IMR-90 (cell line): ENCODE measurements around the gene CUX1. TPM values are rescaled to one million over a fixed set of nuclear protein-coding genes. Genes with fewer than 3 reads are reported as not detected.

ENCODE experiments used
- ATAC-seq: fragments of 200-7000 bp; cut with Tn5 transposase; 2 replicates; pipeline ENCODE4 v1.9.1; 2020; ENCODE audit warnings: low read depth, mild to moderate bottlenecking, moderate library complexity
- BruUV-seq: library from RNA; stranded (reverse); fragments of 400-500 nt; replicated peaks from 2 replicates; lab custom pipeline; 2021; lab: Mats Ljungman, UMichigan
- CTCF ChIA-PET: fragments of 300-600 bp; formaldehyde crosslinking; extraction: SDS; loops from one replicate; lab custom pipeline; 2021; ENCODE audit warnings: antibody characterized with exemption; lab: Yijun Ruan, JAX
- POLR2A ChIA-PET: fragments of 300-600 bp; sonication (Branson Sonifier 250); formaldehyde crosslinking; loops from one replicate; lab custom pipeline; 2022; ENCODE audit warnings: antibody characterized with exemption; ENCODE audit not compliant: unreplicated experiment; lab: Charles Lee
- DNase-seq: peaks from one replicate; pipeline ENCODE4 v3.0.0; 2013
- H2AFZ ChIP-seq: replicated peaks from 2 replicates; pipeline ENCODE3; 2013; ENCODE audit warnings: low read length, mild to moderate bottlenecking; ENCODE audit not compliant: poor library complexity
- H2AK5ac ChIP-seq: 2 replicates; pipeline ENCODE4 v1.6.1; 2013; ENCODE audit warnings: low read depth, low read length, inconsistent platforms
- H2AK9ac ChIP-seq: replicated peaks from 2 replicates; pipeline ENCODE3; 2013; ENCODE audit warnings: mild to moderate bottlenecking, low read depth, low read length, moderate library complexity; ENCODE audit not compliant: poor library complexity
- H2BK120ac ChIP-seq: 2 replicates; pipeline ENCODE4 v1.6.1; 2013; ENCODE audit warnings: low read depth, low read length, inconsistent platforms
- H2BK15ac ChIP-seq: 3 replicates; pipeline ENCODE4 v1.6.1; 2013; ENCODE audit warnings: low read depth, low read length, inconsistent platforms
- H2BK20ac ChIP-seq: 2 replicates; pipeline ENCODE4 v1.6.1; 2013; ENCODE audit warnings: low read depth, mild to moderate bottlenecking, inconsistent platforms, low read length, moderate library complexity
- H2BK5ac ChIP-seq: 2 replicates; pipeline ENCODE4 v1.6.1; 2013; ENCODE audit warnings: mild to moderate bottlenecking, low read depth, low read length, inconsistent platforms; ENCODE audit not compliant: poor library complexity, severe bottlenecking
- H3K14ac ChIP-seq: replicated peaks from 2 replicates; pipeline ENCODE4 v1.6.1; 2013; ENCODE audit warnings: low read depth, low read length, inconsistent platforms
- H3K18ac ChIP-seq: 2 replicates; pipeline ENCODE4 v1.6.1; 2013; ENCODE audit warnings: low read depth, low read length, control low read depth
- H3K23ac ChIP-seq: 2 replicates; pipeline ENCODE4 v1.6.1; 2013; ENCODE audit warnings: low read depth, low read length, inconsistent platforms
- H3K27ac ChIP-seq: 2 replicates; pipeline ENCODE4 v1.5.1; 2013; ENCODE audit warnings: mild to moderate bottlenecking, control low read depth, low read length; ENCODE audit not compliant: insufficient read depth
- H3K27me3 ChIP-seq: 2 replicates; pipeline ENCODE4 v1.6.1; 2013; ENCODE audit warnings: low read length; ENCODE audit not compliant: control insufficient read depth, insufficient read depth
- H3K36me3 ChIP-seq: 2 replicates; pipeline ENCODE4 v1.6.1; 2013; ENCODE audit warnings: low read length, mixed read lengths; ENCODE audit not compliant: control insufficient read depth, insufficient read depth
- H3K4ac ChIP-seq: 2 replicates; pipeline ENCODE4 v1.6.1; 2013; ENCODE audit warnings: low read depth, low read length, inconsistent platforms
- H3K4me1 ChIP-seq: 2 replicates; pipeline ENCODE4 v1.6.1; 2013; ENCODE audit warnings: low read length, mixed read lengths; ENCODE audit not compliant: control insufficient read depth, insufficient read depth
- H3K4me2 ChIP-seq: 2 replicates; pipeline ENCODE4 v1.6.1; 2013; ENCODE audit warnings: low read depth, mild to moderate bottlenecking, control low read depth, low read length, moderate library complexity
- H3K4me3 ChIP-seq: 2 replicates; pipeline ENCODE4 v1.5.1; 2013; ENCODE audit warnings: low read depth, mild to moderate bottlenecking, control low read depth, low read length, moderate library complexity; ENCODE audit not compliant: insufficient read depth
- H3K56ac ChIP-seq: 2 replicates; pipeline ENCODE4 v1.6.1; 2013; ENCODE audit warnings: low read length, inconsistent platforms; ENCODE audit not compliant: insufficient read depth; ENCODE audit errors: extremely low read depth
- H3K79me1 ChIP-seq, 2 experiments: 2 replicates each; pipeline ENCODE4 v1.6.1; 2013; ENCODE audit warnings: low read length in 2 of 2, inconsistent platforms in 1 of 2, low read depth in 1 of 2
- H3K9ac ChIP-seq: 2 replicates; pipeline ENCODE4 v1.6.1; 2013; ENCODE audit warnings: low read depth, low read length, control low read depth
- H3K9me1 ChIP-seq: 2 replicates; pipeline ENCODE4 v1.6.1; 2013; ENCODE audit warnings: low read length, inconsistent platforms; ENCODE audit not compliant: insufficient read depth
- H3K9me3 ChIP-seq: 2 replicates; pipeline ENCODE4 v1.6.1; 2013; ENCODE audit warnings: low read length; ENCODE audit not compliant: control insufficient read depth, insufficient read depth
- H4K20me1 ChIP-seq: 2 replicates; pipeline ENCODE4 v1.6.1; 2013; ENCODE audit warnings: low read length, inconsistent platforms; ENCODE audit not compliant: insufficient read depth
- H4K5ac ChIP-seq: 2 replicates; pipeline ENCODE4 v1.6.1; 2013; ENCODE audit warnings: mild to moderate bottlenecking, low read depth, low read length, control low read depth
- H4K8ac ChIP-seq, 2 experiments: 2 replicates each; pipeline ENCODE4 v1.6.1; 2013; ENCODE audit warnings: low read depth in 2 of 2, low read length in 2 of 2, control low read depth in 1 of 2, inconsistent platforms in 1 of 2
- H4K91ac ChIP-seq: 2 replicates; pipeline ENCODE4 v1.6.1; 2013; ENCODE audit warnings: low read depth, low read length, inconsistent platforms; ENCODE audit not compliant: insufficient read depth
- CEBPB ChIP-seq: IDR thresholded peaks from 2 replicates; pipeline ENCODE4 v1.6.1; 2012; ENCODE audit warnings: low read depth, low read length, improper control_type of control experiment
- MAZ ChIP-seq: IDR thresholded peaks from 2 replicates; pipeline ENCODE4 v1.6.1; 2012; ENCODE audit warnings: low read depth, mild to moderate bottlenecking, low read length, improper control_type of control experiment, moderate library complexity, borderline replicate concordance
- POLR2A ChIP-seq: IDR thresholded peaks from 2 replicates; pipeline ENCODE4 v1.6.1; 2012; ENCODE audit warnings: mild to moderate bottlenecking, low read depth, low read length
- SMC3 ChIP-seq: fragments of 150-350 bp; IDR thresholded peaks from 2 replicates; pipeline ENCODE4 v1.6.1; 2016; ENCODE audit warnings: low read depth, mild to moderate bottlenecking, antibody characterized with exemption, low read length, moderate library complexity
- WGBS, 2 experiments: methylation state at CpG; one replicate each; pipeline versions ENCODE4 v1.1.5 to v1.1.7; 2013; ENCODE audit warnings: missing lambda C conversion rate in 2 of 2; ENCODE audit not compliant: insufficient read length in 1 of 2; ENCODE audit errors: extremely low coverage in 2 of 2; 5-methylcytosine and 5-hydroxymethylcytosine counted together
- dilution Hi-C: fragments of 300-500 bp; cut with HindIII; formaldehyde crosslinking; loops from one replicate; pipeline ENCODE4 v1.14.3; 2018; ENCODE audit warnings: low sequenced_read_pairs; ENCODE audit not compliant: unreplicated experiment
- in situ Hi-C: fragments of 300-500 bp; cut with MboI; formaldehyde crosslinking; loops from 3 replicates; pipeline ENCODE4 v1.14.3; 2019; ENCODE audit warnings: low sequenced_read_pairs, inconsistent platforms, mixed read lengths
- intact Hi-C: fragments of 100-400 bp; cut with micrococcal nuclease; formaldehyde crosslinking; loops from 2 replicates; pipeline ENCODE4 v1.10.0; 2022
- polyA plus RNA-seq, 3 experiments: library from polyadenylated mRNA; depleted of rRNA; stranded (reverse); fragments of >200 nt; gene quantifications; 2 replicates each; pipeline ENCODE4 v1.2.3, GENCODE V29; 2012; ENCODE audit warnings: low replicate concordance in 1 of 3
- total RNA-seq: library from RNA; depleted of rRNA; stranded (reverse); fragments of >200 nt; gene quantifications from 2 replicates; pipeline ENCODE4 v1.2.3, GENCODE V29; 2012
- TF ChIP-seq, protein P1 (sequence below): fragments of 150-350 bp; IDR thresholded peaks from 2 replicates; pipeline ENCODE4 v1.6.1; 2017; ENCODE audit warnings: mild to moderate bottlenecking, antibody characterized with exemption, low read length, low read depth

CUX1 gene
- total and polyA plus RNA-seq, 2 of the 4 experiments (the other 2 are of a cell fraction): 19.7 to 46.4 TPM

GRCh38 chr7:102220229-102220850, 402.9 kb downstream of the CUX1 start:
- Histone ChIP-seq H2BK5ac (peak overlapping the region; percentile 44), H2BK20ac (peak overlapping the region; percentile 79), H3K4ac (peak overlapping the region; percentile 72), H3K27ac (no peak overlapping the region), H2AK5ac (peak overlapping the region; percentile 92; the same call in 1 of the 2 replicates), H3K23ac (peak overlapping the region; percentile 59; the same call in 1 of the 2 replicates), H3K9ac (no peak overlapping the region), H4K5ac (no peak overlapping the region), H3K56ac (no peak overlapping the region), H3K27me3 (no peaks in the 10 kb centered on the region), H4K20me1 (peaks cover 5% of the 10 kb centered on the region; the same call in 1 of the 2 replicates), H3K9me3 (no peaks in the 10 kb centered on the region), H3K4me3 (no peak overlapping the region), H2AK9ac (peak overlapping the region; percentile 17), H4K91ac (peak overlapping the region; percentile 94), H4K8ac (no peak overlapping the region; a peak in 1 of 4 replicates), H2AFZ (peak overlapping the region; percentile 74), H3K4me1 (peaks cover 15% of the 10 kb centered on the region), H3K79me1 (peaks cover 7 to 32% of the 10 kb centered on the region in 2 experiments; a peak in 3 of 4 replicates), H2BK120ac (peak overlapping the region; percentile 73), H3K18ac (no peak overlapping the region), H2BK15ac (peak overlapping the region; percentile 83; the same call in 2 of the 3 replicates), H3K14ac (no peak overlapping the region; the same call in 1 of the 2 replicates), H3K9me1 (peaks cover 14% of the 10 kb centered on the region), H3K4me2 (no peak overlapping the region), H3K36me3 (peaks cover 7% of the 10 kb centered on the region)
- POLR2A ChIA-PET: no interaction called here
- ATAC-seq (peak; percentile 22; the same call in 1 of the 2 replicates), DNase-seq (no peak)
- in situ Hi-C loops: no loop called here
- TF ChIP-seq MAZ (no peak), POLR2A (no peak), CEBPB (no peak), SMC3 (no peak)
- TF ChIP-seq, protein P1, sequence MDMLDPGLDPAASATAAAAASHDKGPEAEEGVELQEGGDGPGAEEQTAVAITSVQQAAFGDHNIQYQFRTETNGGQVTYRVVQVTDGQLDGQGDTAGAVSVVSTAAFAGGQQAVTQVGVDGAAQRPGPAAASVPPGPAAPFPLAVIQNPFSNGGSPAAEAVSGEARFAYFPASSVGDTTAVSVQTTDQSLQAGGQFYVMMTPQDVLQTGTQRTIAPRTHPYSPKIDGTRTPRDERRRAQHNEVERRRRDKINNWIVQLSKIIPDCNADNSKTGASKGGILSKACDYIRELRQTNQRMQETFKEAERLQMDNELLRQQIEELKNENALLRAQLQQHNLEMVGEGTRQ: no peak
- CTCF ChIA-PET: no interaction called here
- WGBS, 2 experiments: 93% methylated on average over 5 of the region's 14 CpGs; no CpG with 5 or more reads in 1 of the 2 experiments
- intact Hi-C loops: no loop called here
- BruUV-seq: no TSS peak
- dilution Hi-C loops: no loop called here
